Adrenal gland (tissue), 5 donors: ENCODE measurements around the gene ERC1.

Experiments
- CTCF ChIP-seq, 6 experiments: fragments of 450-650 bp in 4 of 6; fragments of 200-600 bp in 2 of 6; sonication (generic) in 1 of 6; IDR thresholded peaks; 1 replicate in 5 of 6; 2 replicates in 1 of 6; pipeline versions ENCODE4 v1.5.1 to v1.8.0; 2016 to 2021; ENCODE audit warnings: antibody characterized with exemption in 6 of 6, mild to moderate bottlenecking in 2 of 6, moderate library complexity in 1 of 6
- POLR2A ChIP-seq, 2 donors: fragments of 450-650 bp; IDR thresholded peaks; one replicate each; pipeline ENCODE4 v1.6.1; 2017; ENCODE audit warnings: antibody characterized with exemption in 2 of 2, mild to moderate bottlenecking in 2 of 2, moderate library complexity in 1 of 2
- donor health status: DM: no; HTN: no; CAD: no.

- TF ChIP-seq CTCF (IDR thresholded peaks at IDR 0.05) (no peak), POLR2A (IDR thresholded peaks at IDR 0.05) (no peak)
Observed at GRCh38 chr12:1302201-1302870, 311.3 kb downstream of the ERC1 start.
